HepG2 (cell line): ENCODE measurements around the gene SUSD6. TPM values are rescaled to one million over a fixed set of nuclear protein-coding genes. Genes with fewer than 3 reads are reported as not detected.

Experiments used
- JDP2 ChIP-seq: sonication (generic); formaldehyde crosslinking; IDR thresholded peaks from 2 replicates; pipeline ENCODE4 v1.8.1; 2022; ENCODE audit warnings: missing genetic modification reagents, borderline replicate concordance
- MAZ ChIP-seq, 2 experiments: sonication (generic) in 1 of 2; formaldehyde crosslinking in 1 of 2; IDR thresholded peaks; 2 replicates each; pipeline versions ENCODE4 v1.5.0 to v1.6.1; 2012 to 2020; ENCODE audit warnings: low read depth in 2 of 2, mild to moderate bottlenecking in 2 of 2, borderline replicate concordance in 1 of 2, improper control_type of control experiment in 1 of 2, low read length in 1 of 2, missing genetic modification reagents in 1 of 2, moderate library complexity in 1 of 2
- MED1 ChIP-seq: sonication (generic); formaldehyde crosslinking; IDR thresholded peaks from 2 replicates; pipeline ENCODE4 v1.4.0; 2020; ENCODE audit warnings: missing genetic modification reagents
- SIN3B ChIP-seq: fragments of 150-350 bp; IDR thresholded peaks from 2 replicates; pipeline ENCODE4 v1.6.1; 2014; ENCODE audit warnings: low read length
- SPEN ChIP-seq: sonication (generic); formaldehyde crosslinking; IDR thresholded peaks from 2 replicates; pipeline ENCODE4 v1.5.1; 2020; ENCODE audit warnings: low read depth, mild to moderate bottlenecking, missing genetic modification reagents
- SSRP1 ChIP-seq: IDR thresholded peaks from 2 replicates; pipeline ENCODE4 v1.6.1; 2016; ENCODE audit warnings: control low read depth
- ZNF251 ChIP-seq: sonication (generic); formaldehyde crosslinking; IDR thresholded peaks from 2 replicates; pipeline ENCODE4 v1.9.0; 2021; ENCODE audit warnings: mild to moderate bottlenecking, missing genetic modification reagents
- ZNF737 ChIP-seq: sonication (generic); formaldehyde crosslinking; IDR thresholded peaks from 2 replicates; pipeline ENCODE4 v1.5.0; 2020; ENCODE audit warnings: missing genetic modification reagents, mild to moderate bottlenecking, borderline replicate concordance
- ZNF841 ChIP-seq: sonication (generic); formaldehyde crosslinking; IDR thresholded peaks from 2 replicates; pipeline ENCODE4 v1.8.1; 2023; ENCODE audit warnings: missing genetic modification reagents, borderline replicate concordance
- ZNF879 ChIP-seq: sonication (generic); formaldehyde crosslinking; IDR thresholded peaks from 2 replicates; pipeline ENCODE4 v1.8.1; 2023; ENCODE audit warnings: missing genetic modification reagents
- polyA plus RNA-seq, 8 experiments: library from polyadenylated mRNA; depleted of rRNA in 3 of 8; stranded (reverse) in 7 of 8; unstranded in 1 of 8; fragments of >200 nt; fragmentation: Illumina TruSeq in 4 of 8; extraction: Trizol in 4 of 8; gene quantifications; 2 replicates each; pipeline versions ENCODE4 v1.2.1 to v1.2.3, GENCODE V29; 2011 to 2016; ENCODE audit warnings: low read depth in 4 of 8, missing spikeins in 1 of 8, mixed read lengths in 1 of 8; ENCODE audit not compliant: insufficient read depth in 1 of 8
- total RNA-seq, 5 experiments: library from RNA; depleted of rRNA; stranded (reverse); fragments of >200 nt; fragmentation: Illumina TruSeq; extraction: Trizol; gene quantifications; 2 replicates each; pipeline ENCODE4 v1.2.3, GENCODE V29; 2016; ENCODE audit warnings: low read depth in 1 of 5
- TF ChIP-seq, protein P1 (sequence below): sonication (generic); formaldehyde crosslinking; IDR thresholded peaks from 2 replicates; pipeline ENCODE4 v1.8.0; 2022; ENCODE audit warnings: low read depth, missing genetic modification reagents
- TF ChIP-seq, protein P2 (sequence below): fragments of 450-650 bp; IDR thresholded peaks from 2 replicates; pipeline ENCODE4 v1.6.1; 2017; ENCODE audit warnings: mild to moderate bottlenecking
- TF ChIP-seq, protein P3 (sequence below): IDR thresholded peaks from 2 replicates; pipeline ENCODE4 v1.6.1; 2016; ENCODE audit warnings: missing compliant biosample characterization, missing genetic modification reagents, borderline replicate concordance
- TF ChIP-seq, protein P4 (sequence below), 2 experiments: sonication (generic) in 1 of 2; formaldehyde crosslinking in 1 of 2; IDR thresholded peaks; 2 replicates each; pipeline versions ENCODE4 v1.5.1 to v1.6.1; 2011 to 2020; ENCODE audit warnings: borderline replicate concordance in 1 of 2, low read depth in 1 of 2, low read length in 1 of 2, mild to moderate bottlenecking in 1 of 2, missing genetic modification reagents in 1 of 2, moderate library complexity in 1 of 2
- TF ChIP-seq, protein P5 (sequence below): sonication (generic); formaldehyde crosslinking; IDR thresholded peaks from 2 replicates; pipeline ENCODE4 v1.4.0; 2020; ENCODE audit warnings: missing genetic modification reagents
- TF ChIP-seq, protein P6 (sequence below): sonication (generic); formaldehyde crosslinking; IDR thresholded peaks from 2 replicates; pipeline ENCODE4 v1.9.0; 2022; ENCODE audit warnings: missing genetic modification reagents, mild to moderate bottlenecking, borderline replicate concordance

Gene SUSD6
- total and polyA plus RNA-seq, 2 of the 13 experiments (the other 11 are each of a cell fraction or from before 2014, with no cell fraction given) = 7.2 to 7.4 TPM

DNA sequence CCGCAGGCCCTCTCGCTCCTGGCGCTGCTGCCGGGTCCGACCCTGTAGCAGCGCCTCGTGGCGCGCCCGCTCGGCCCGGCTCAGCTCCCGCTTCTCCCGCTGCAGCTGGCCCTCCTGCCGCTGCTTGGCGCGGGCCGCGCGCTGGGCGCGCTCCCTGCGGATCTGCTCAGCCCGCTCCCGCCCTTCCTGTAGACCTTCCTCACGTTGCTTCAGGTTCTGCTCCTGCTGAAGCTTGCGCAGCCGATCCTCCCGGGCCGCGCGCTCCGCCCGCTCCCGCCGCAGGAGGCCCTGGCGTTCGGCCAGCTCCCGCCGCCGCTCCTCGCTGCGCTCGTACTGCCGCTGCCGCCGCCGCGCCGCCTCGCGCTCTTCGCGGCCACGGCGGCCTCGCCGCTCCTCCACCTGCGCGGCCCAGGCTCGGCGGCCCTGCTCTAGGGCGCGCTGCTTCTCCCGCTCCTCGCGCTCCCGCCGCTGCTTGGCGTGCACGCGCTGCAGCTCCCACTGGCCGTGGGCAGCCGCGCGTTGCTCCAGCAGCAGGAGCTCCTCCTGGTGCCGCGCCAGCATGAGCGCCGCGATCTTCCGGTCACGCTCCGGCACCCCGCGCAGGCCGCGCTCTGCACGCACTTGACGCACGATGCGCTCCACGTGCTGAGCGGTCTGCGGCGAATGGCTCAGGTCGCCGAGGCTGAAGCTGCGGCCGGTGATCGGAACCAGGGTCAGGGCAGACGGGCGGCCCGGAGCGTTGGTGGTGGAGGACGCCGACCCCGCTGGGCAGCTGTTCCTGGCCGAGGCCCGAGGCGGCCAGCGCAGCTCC is 39.2 kb upstream of the SUSD6 start (continued):
- TF ChIP-seq SSRP1 (CRISPR knock-in tag) = no peak
- no peak for TF ChIP-seq MED1 (CRISPR knock-in tag)
- TF ChIP-seq MAZ (IDR thresholded peaks at IDR 0.05; ENCODE audit: borderline replicate concordance, low read depth, low read length) = no peak
- TF ChIP-seq MAZ (CRISPR knock-in tag; IDR thresholded peaks at IDR 0.05; ENCODE audit: low read depth) = 0 out of 2 replicates have a peak, but pooled peaks have one; percentile 43
- TF ChIP-seq, protein P1, sequence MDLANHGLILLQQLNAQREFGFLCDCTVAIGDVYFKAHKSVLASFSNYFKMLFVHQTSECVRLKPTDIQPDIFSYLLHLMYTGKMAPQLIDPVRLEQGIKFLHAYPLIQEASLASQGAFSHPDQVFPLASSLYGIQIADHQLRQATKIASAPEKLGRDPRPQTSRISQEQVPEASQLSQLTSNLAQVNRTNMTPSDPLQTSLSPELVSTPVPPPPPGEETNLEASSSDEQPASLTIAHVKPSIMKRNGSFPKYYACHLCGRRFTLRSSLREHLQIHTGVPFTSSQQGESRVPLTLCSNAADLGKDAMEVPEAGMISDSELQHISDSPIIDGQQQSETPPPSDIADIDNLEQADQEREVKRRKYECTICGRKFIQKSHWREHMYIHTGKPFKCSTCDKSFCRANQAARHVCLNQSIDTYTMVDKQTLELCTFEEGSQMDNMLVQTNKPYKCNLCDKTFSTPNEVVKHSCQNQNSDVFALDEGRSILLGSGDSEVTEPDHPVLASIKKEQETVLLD (CRISPR knock-in tag) = peak; percentile 43; the same call in 1 of the 2 replicates
- peak; percentile 52; the same call in 1 of the 2 replicates for TF ChIP-seq ZNF841 (CRISPR knock-in tag)
- no peak for TF ChIP-seq SIN3B
- TF ChIP-seq, protein P2, sequence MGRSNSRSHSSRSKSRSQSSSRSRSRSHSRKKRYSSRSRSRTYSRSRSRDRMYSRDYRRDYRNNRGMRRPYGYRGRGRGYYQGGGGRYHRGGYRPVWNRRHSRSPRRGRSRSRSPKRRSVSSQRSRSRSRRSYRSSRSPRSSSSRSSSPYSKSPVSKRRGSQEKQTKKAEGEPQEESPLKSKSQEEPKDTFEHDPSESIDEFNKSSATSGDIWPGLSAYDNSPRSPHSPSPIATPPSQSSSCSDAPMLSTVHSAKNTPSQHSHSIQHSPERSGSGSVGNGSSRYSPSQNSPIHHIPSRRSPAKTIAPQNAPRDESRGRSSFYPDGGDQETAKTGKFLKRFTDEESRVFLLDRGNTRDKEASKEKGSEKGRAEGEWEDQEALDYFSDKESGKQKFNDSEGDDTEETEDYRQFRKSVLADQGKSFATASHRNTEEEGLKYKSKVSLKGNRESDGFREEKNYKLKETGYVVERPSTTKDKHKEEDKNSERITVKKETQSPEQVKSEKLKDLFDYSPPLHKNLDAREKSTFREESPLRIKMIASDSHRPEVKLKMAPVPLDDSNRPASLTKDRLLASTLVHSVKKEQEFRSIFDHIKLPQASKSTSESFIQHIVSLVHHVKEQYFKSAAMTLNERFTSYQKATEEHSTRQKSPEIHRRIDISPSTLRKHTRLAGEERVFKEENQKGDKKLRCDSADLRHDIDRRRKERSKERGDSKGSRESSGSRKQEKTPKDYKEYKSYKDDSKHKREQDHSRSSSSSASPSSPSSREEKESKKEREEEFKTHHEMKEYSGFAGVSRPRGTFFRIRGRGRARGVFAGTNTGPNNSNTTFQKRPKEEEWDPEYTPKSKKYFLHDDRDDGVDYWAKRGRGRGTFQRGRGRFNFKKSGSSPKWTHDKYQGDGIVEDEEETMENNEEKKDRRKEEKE = no peak
- TF ChIP-seq, protein P3, sequence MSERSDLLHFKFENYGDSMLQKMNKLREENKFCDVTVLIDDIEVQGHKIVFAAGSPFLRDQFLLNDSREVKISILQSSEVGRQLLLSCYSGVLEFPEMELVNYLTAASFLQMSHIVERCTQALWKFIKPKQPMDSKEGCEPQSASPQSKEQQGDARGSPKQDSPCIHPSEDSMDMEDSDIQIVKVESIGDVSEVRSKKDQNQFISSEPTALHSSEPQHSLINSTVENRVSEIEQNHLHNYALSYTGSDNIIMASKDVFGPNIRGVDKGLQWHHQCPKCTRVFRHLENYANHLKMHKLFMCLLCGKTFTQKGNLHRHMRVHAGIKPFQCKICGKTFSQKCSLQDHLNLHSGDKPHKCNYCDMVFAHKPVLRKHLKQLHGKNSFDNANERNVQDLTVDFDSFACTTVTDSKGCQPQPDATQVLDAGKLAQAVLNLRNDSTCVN (CRISPR knock-in tag) = no peak
- TF ChIP-seq ZNF251 (CRISPR knock-in tag) = no peak
- TF ChIP-seq, protein P4, sequence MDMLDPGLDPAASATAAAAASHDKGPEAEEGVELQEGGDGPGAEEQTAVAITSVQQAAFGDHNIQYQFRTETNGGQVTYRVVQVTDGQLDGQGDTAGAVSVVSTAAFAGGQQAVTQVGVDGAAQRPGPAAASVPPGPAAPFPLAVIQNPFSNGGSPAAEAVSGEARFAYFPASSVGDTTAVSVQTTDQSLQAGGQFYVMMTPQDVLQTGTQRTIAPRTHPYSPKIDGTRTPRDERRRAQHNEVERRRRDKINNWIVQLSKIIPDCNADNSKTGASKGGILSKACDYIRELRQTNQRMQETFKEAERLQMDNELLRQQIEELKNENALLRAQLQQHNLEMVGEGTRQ (IDR thresholded peaks at IDR 0.05; ENCODE audit: low read depth, low read length) = no peak
- TF ChIP-seq, protein P4 (CRISPR knock-in tag; IDR thresholded peaks at IDR 0.05; ENCODE audit: borderline replicate concordance) = no peak
- TF ChIP-seq SPEN (CRISPR knock-in tag) = 0 out of 2 replicates have a peak, but pooled peaks have one; percentile 22
- no peak for TF ChIP-seq ZNF737 (CRISPR knock-in tag)
- TF ChIP-seq, protein P5, sequence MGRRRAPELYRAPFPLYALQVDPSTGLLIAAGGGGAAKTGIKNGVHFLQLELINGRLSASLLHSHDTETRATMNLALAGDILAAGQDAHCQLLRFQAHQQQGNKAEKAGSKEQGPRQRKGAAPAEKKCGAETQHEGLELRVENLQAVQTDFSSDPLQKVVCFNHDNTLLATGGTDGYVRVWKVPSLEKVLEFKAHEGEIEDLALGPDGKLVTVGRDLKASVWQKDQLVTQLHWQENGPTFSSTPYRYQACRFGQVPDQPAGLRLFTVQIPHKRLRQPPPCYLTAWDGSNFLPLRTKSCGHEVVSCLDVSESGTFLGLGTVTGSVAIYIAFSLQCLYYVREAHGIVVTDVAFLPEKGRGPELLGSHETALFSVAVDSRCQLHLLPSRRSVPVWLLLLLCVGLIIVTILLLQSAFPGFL (CRISPR knock-in tag) = no peak
- no peak for TF ChIP-seq ZNF879
- TF ChIP-seq, protein P6, sequence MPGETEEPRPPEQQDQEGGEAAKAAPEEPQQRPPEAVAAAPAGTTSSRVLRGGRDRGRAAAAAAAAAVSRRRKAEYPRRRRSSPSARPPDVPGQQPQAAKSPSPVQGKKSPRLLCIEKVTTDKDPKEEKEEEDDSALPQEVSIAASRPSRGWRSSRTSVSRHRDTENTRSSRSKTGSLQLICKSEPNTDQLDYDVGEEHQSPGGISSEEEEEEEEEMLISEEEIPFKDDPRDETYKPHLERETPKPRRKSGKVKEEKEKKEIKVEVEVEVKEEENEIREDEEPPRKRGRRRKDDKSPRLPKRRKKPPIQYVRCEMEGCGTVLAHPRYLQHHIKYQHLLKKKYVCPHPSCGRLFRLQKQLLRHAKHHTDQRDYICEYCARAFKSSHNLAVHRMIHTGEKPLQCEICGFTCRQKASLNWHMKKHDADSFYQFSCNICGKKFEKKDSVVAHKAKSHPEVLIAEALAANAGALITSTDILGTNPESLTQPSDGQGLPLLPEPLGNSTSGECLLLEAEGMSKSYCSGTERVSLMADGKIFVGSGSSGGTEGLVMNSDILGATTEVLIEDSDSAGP (CRISPR knock-in tag) = no peak
- TF ChIP-seq JDP2 (CRISPR knock-in tag) = no peak
